K562 (cell line): ENCODE measurements around the gene RBP7. TPM values are rescaled to one million over a fixed set of nuclear protein-coding genes. Genes with fewer than 3 reads are reported as not detected.

Source experiments
- CBFA2T3 ChIP-seq: fragments of 450-650 bp; IDR thresholded peaks from 2 replicates; pipeline ENCODE4 v1.6.1; 2017
- DIDO1 ChIP-seq: fragments of 450-650 bp; IDR thresholded peaks from 2 replicates; pipeline ENCODE4 v1.6.1; 2016; ENCODE audit warnings: low read depth, missing biosample characterization, missing genetic modification characterization
- E4F1 ChIP-seq: fragments of 250-450 bp; sonication (Bioruptor Pico); IDR thresholded peaks from 2 replicates; pipeline ENCODE4 v1.5.0; 2021; ENCODE audit warnings: mild to moderate bottlenecking, borderline replicate concordance
- ETV5 ChIP-seq: sonication (generic); formaldehyde crosslinking; IDR thresholded peaks from 2 replicates; pipeline ENCODE4 v1.4.0; 2020; ENCODE audit warnings: low read depth, mild to moderate bottlenecking, missing genetic modification reagents
- GTF2A2 ChIP-seq: IDR thresholded peaks from 2 replicates; pipeline ENCODE4 v1.6.1; 2016; ENCODE audit warnings: mild to moderate bottlenecking, missing genetic modification characterization, missing compliant biosample characterization
- GTF3C2 ChIP-seq: IDR thresholded peaks from 3 replicates; pipeline ENCODE4 v1.6.1; 2011; ENCODE audit warnings: borderline replicate concordance, mild to moderate bottlenecking, moderate library complexity; ENCODE audit not compliant: insufficient read length; ENCODE audit errors: extremely low read depth
- HMG20A ChIP-seq: fragments of 450-650 bp; formaldehyde crosslinking; conservative IDR thresholded peaks from 2 replicates; pipeline ENCODE4 v1.4.0; 2020; ENCODE audit warnings: mild to moderate bottlenecking, mixed read lengths
- ILF3 ChIP-seq: fragments of 450-650 bp; IDR thresholded peaks from 2 replicates; pipeline ENCODE4 v1.6.1; 2018; ENCODE audit warnings: antibody characterized with exemption, mild to moderate bottlenecking, moderate library complexity, borderline replicate concordance
- MCM5 ChIP-seq: fragments of 450-650 bp; IDR thresholded peaks from 2 replicates; pipeline ENCODE4 v1.6.1; 2016; ENCODE audit warnings: low read depth
- MTA3 ChIP-seq: fragments of 450-650 bp; formaldehyde crosslinking; IDR thresholded peaks from 2 replicates; pipeline ENCODE4 v1.6.1; 2017; ENCODE audit warnings: mild to moderate bottlenecking, borderline replicate concordance
- NFRKB ChIP-seq: fragments of 450-650 bp; IDR thresholded peaks from 2 replicates; pipeline ENCODE4 v1.6.1; 2016; ENCODE audit warnings: low read depth
- NONO ChIP-seq, 2 experiments: fragments of 200-400 bp in 1 of 2; fragments of 450-650 bp in 1 of 2; formaldehyde crosslinking in 1 of 2; IDR thresholded peaks; 2 replicates each; pipeline ENCODE4 v1.6.1; 2017; ENCODE audit warnings: low read depth in 2 of 2, mild to moderate bottlenecking in 2 of 2, moderate library complexity in 2 of 2, low read length in 1 of 2
- POLR2H ChIP-seq: IDR thresholded peaks from 2 replicates; pipeline ENCODE4 v1.6.1; 2016; ENCODE audit warnings: missing genetic modification characterization, low read depth, mild to moderate bottlenecking, control low read depth, missing compliant biosample characterization, moderate library complexity
- RBFOX2 ChIP-seq: fragments of 200-400 bp; formaldehyde crosslinking; IDR thresholded peaks from 2 replicates; pipeline ENCODE4 v1.6.1; 2017; ENCODE audit warnings: low read depth, mild to moderate bottlenecking, low read length, moderate library complexity
- STAG1 ChIP-seq: sonication (generic); formaldehyde crosslinking; IDR thresholded peaks from 2 replicates; pipeline ENCODE4 v1.5.0; 2020; ENCODE audit warnings: missing genetic modification reagents, borderline replicate concordance
- TBP ChIP-seq: optimal IDR thresholded peaks from 2 replicates; pipeline ENCODE3; 2011; ENCODE audit warnings: low read depth, low read length, improper control_type of control experiment
- XRCC3 ChIP-seq: fragments of 450-650 bp; IDR thresholded peaks from 2 replicates; pipeline ENCODE4 v1.6.1; 2017; ENCODE audit warnings: mild to moderate bottlenecking, moderate library complexity
- XRCC4 ChIP-seq: IDR thresholded peaks from one replicate; pipeline ENCODE4 v1.6.1; 2011; ENCODE audit not compliant: insufficient read depth, insufficient read length; ENCODE audit errors: extremely low read depth
- YBX1 ChIP-seq: fragments of 450-650 bp; IDR thresholded peaks from 2 replicates; pipeline ENCODE4 v1.7.1; 2016; ENCODE audit warnings: mild to moderate bottlenecking
- ZFP1 ChIP-seq: fragments of 450-650 bp; formaldehyde crosslinking; IDR thresholded peaks from 2 replicates; pipeline ENCODE4 v1.4.0; 2020; ENCODE audit warnings: mild to moderate bottlenecking, mixed read lengths
- ZNF143 ChIP-seq: sonication (generic); formaldehyde crosslinking; IDR thresholded peaks from 2 replicates; pipeline ENCODE4 v1.9.0; 2022; ENCODE audit warnings: mild to moderate bottlenecking, missing genetic modification reagents
- ZNF76 ChIP-seq: fragments of 250-450 bp; sonication (Bioruptor Pico); IDR thresholded peaks from 2 replicates; pipeline ENCODE4 v1.4.0; 2020; ENCODE audit warnings: mild to moderate bottlenecking, moderate library complexity, borderline replicate concordance
- polyA plus RNA-seq, 8 experiments: library from polyadenylated mRNA; depleted of rRNA in 4 of 8; stranded (reverse) in 5 of 8; unstranded in 3 of 8; fragments of >200 nt; fragmentation: Nextera tagmentation in 2 of 8; fragmentation: Illumina TruSeq in 1 of 8; extraction: Ambion mirVana in 2 of 8; extraction: Trizol in 1 of 8; gene quantifications; 2 replicates each; pipeline versions ENCODE4 v1.2.1 to v1.2.3, GENCODE V29; 2011 to 2014; ENCODE audit warnings: inconsistent platforms in 1 of 8, missing spikeins in 1 of 8
- total RNA-seq, 7 experiments: library from RNA; depleted of rRNA in 6 of 7; stranded (reverse); fragments of >200 nt in 6 of 7; fragmentation: Illumina TruSeq in 2 of 7; extraction: Trizol in 2 of 7; gene quantifications; 2 replicates each; pipeline versions ENCODE4 v1.2.1 to v1.2.3, GENCODE V29; 2011 to 2021; ENCODE audit warnings: low replicate concordance in 1 of 7
- TF ChIP-seq, protein P1 (sequence below): fragments of 450-650 bp; IDR thresholded peaks from 2 replicates; pipeline ENCODE4 v1.6.1; 2016; ENCODE audit warnings: antibody characterized with exemption

RBP7 gene
- total and polyA plus RNA-seq, 9 of the 15 experiments (the other 6 are each of a cell fraction or from before 2014, with no cell fraction given): not detected

- TF ChIP-seq MCM5 (no peak), XRCC4 (no peak), YBX1 (no peak), MTA3 (peak; percentile 77), NONO (IDR thresholded peaks at IDR 0.05; ENCODE audit: low read depth in 2 of 2, low read length in 1 of 2) (peak in 1 of 2 experiments; percentile 75; a peak in 1 of 4 replicates), CBFA2T3 (no peak), ILF3 (peak; percentile 51; the same call in 1 of the 2 replicates), ZNF76 (CRISPR knock-in tag) (no peak), RBFOX2 (peak; percentile 85), DIDO1 (0 out of 2 replicates have a peak, but pooled peaks have one; percentile 26), E4F1 (CRISPR knock-in tag) (no peak), ETV5 (CRISPR knock-in tag) (peak; percentile 71; the same call in 1 of the 2 replicates), TBP (peak; percentile 77), ZFP1 (no peak), ZNF143 (CRISPR knock-in tag) (no peak), STAG1 (CRISPR knock-in tag) (no peak), GTF3C2 (no peak), NFRKB (peak; percentile 76), HMG20A (CRISPR knock-in tag) (no peak), GTF2A2 (no peak), POLR2H (peak; percentile 73), XRCC3 (no peak)
- TF ChIP-seq, protein P1, sequence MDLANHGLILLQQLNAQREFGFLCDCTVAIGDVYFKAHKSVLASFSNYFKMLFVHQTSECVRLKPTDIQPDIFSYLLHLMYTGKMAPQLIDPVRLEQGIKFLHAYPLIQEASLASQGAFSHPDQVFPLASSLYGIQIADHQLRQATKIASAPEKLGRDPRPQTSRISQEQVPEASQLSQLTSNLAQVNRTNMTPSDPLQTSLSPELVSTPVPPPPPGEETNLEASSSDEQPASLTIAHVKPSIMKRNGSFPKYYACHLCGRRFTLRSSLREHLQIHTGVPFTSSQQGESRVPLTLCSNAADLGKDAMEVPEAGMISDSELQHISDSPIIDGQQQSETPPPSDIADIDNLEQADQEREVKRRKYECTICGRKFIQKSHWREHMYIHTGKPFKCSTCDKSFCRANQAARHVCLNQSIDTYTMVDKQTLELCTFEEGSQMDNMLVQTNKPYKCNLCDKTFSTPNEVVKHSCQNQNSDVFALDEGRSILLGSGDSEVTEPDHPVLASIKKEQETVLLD: peak; percentile 66
Measured at GRCh38 chr1:10032590-10033358, 35.7 kb downstream of the RBP7 start, which contains the start of gene UBE4B (continued).
